ENCODE data around the gene NTM. TPM values are rescaled to one million over a fixed set of nuclear protein-coding genes. Genes with fewer than 3 reads are reported as not detected.

Gene NTM
- total and polyA plus RNA-seq, 8 donors: 0.04 to 4.4 (median 0.50) TPM

GRCh38 chr11:131962818-131963217, 592.4 kb downstream of the NTM start:
- intact Hi-C loops (cut with DNase I): no loop called here
- no peak for TF ChIP-seq CTCF (IDR thresholded peaks at IDR 0.05)
- WGBS, 2 donors: 47 to 53% methylated on average over 7 of the region's 7 CpGs
- Histone ChIP-seq H3K36me3 (no peaks in the 10 kb centered on the region), H3K4me1 (no peaks in the 10 kb centered on the region), H3K9me3 (no peaks in the 10 kb centered on the region), H3K27me3 (no peaks in the 10 kb centered on the region), H3K27ac (no peak overlapping the region), H3K4me3 (no peak overlapping the region)
- no peak for FAIRE-seq
- ATAC-seq: no peak
- DNase-seq: no peak

- no peak overlapping the region for H3K4me3 ChIP-seq
- H3K36me3 ChIP-seq: no peaks in the 10 kb centered on the region
- H3K4me1 ChIP-seq: no peaks in the 10 kb centered on the region
- H3K27ac ChIP-seq: no peak overlapping the region
- no peaks in the 10 kb centered on the region for H3K9me3 ChIP-seq
- FAIRE-seq (no peak), ATAC-seq (no peak), DNase-seq (no peak)
- WGBS, 2 donors: 64 to 65% methylated on average over 9 of the region's 9 CpGs
- TF ChIP-seq CTCF (IDR thresholded peaks at IDR 0.05): no peak
- intact Hi-C loops (cut with DNase I): no loop called here
- no peaks in the 10 kb centered on the region for H3K27me3 ChIP-seq
Observed at GRCh38 chr11:131964698-131965483, 594.5 kb downstream of the NTM start.

GRCh38 chr11:131965504-131965903, 595.1 kb downstream of the NTM start:
- no peaks in the 10 kb centered on the region for H3K4me1 ChIP-seq
- DNase-seq (no peak), ATAC-seq (no peak), FAIRE-seq (no peak)
- H3K4me3 ChIP-seq: no peak overlapping the region
- H3K27ac ChIP-seq: no peak overlapping the region
- no peaks in the 10 kb centered on the region for H3K36me3 ChIP-seq
- 50 to 53% methylated on average over 3 of the region's 3 CpGs for WGBS, 2 donors
- no peaks in the 10 kb centered on the region for H3K9me3 ChIP-seq
- intact Hi-C loops (cut with DNase I): no loop called here
- no peaks in the 10 kb centered on the region for H3K27me3 ChIP-seq
- no peak for TF ChIP-seq CTCF (IDR thresholded peaks at IDR 0.05)

GRCh38 chr11:131966667-131967066, 596.3 kb downstream of the NTM start:
- intact Hi-C loops (cut with DNase I): no loop called here
- DNase-seq (no peak), ATAC-seq (no peak), FAIRE-seq (no peak)
- Histone ChIP-seq H3K4me3 (no peak overlapping the region), H3K27ac (no peak overlapping the region), H3K4me1 (no peaks in the 10 kb centered on the region), H3K36me3 (no peaks in the 10 kb centered on the region), H3K9me3 (no peaks in the 10 kb centered on the region), H3K27me3 (no peaks in the 10 kb centered on the region)
- TF ChIP-seq CTCF (IDR thresholded peaks at IDR 0.05): no peak
- 59 to 67% methylated on average over 2 of the region's 2 CpGs for WGBS, 2 donors

GRCh38 chr11:131969261-131969660, 598.8 kb downstream of the NTM start:
- H3K27ac ChIP-seq: no peak overlapping the region
- DNase-seq: no peak
- no peaks in the 10 kb centered on the region for H3K27me3 ChIP-seq
- TF ChIP-seq CTCF (IDR thresholded peaks at IDR 0.05): no peak
- ATAC-seq: no peak
- H3K36me3 ChIP-seq: no peaks in the 10 kb centered on the region
- WGBS, 2 donors: 85 to 87% methylated on average over 2 of the region's 2 CpGs
- H3K9me3 ChIP-seq: no peaks in the 10 kb centered on the region
- no peaks in the 10 kb centered on the region for H3K4me1 ChIP-seq
- no peak for FAIRE-seq
- intact Hi-C loops (cut with DNase I): no loop called here
- no peak overlapping the region for H3K4me3 ChIP-seq
